ENCODE measurements around the gene CCNJL. TPM values are rescaled to one million over a fixed set of nuclear protein-coding genes. Genes with fewer than 3 reads are reported as not detected.
A peak's percentile ranks its signal among the peaks of the same experiment; 100 is the strongest.

The CCNJL gene
- total RNA-seq, 2 donors from 2014 or later: 0.26 to 0.66 TPM

- H3K27ac ChIP-seq: no peak overlapping the region
These were observed 21.6 kb downstream of the CCNJL start for GRCh38 chr5:160290751-160291150.

GRCh38 chr5:160289721-160290120 lies 22.6 kb downstream of the CCNJL start:
- DNase-seq (peak in 3 of 4 donors; percentile 17 to 47 (median 41)), ATAC-seq (peak; percentile 25)
- Histone ChIP-seq H3K9me3 (no peaks in the 10 kb centered on the region), H3K4me1 (peaks cover 19% of the 10 kb centered on the region), H3K4me3 (no peak overlapping the region), H3K36me3 (replicated peaks in 1 of 2; ENCODE audit: insufficient read depth in 1 of 2, low read depth in 2 of 2) (no peaks in the 10 kb centered on the region), H3K27me3 (no peaks in the 10 kb centered on the region), H3K27ac (peak overlapping the region in 2 of 4 donors; percentile 23 to 42)
- TF ChIP-seq CTCF (IDR thresholded peaks at IDR 0.05) (no peak), POLR2A (IDR thresholded peaks at IDR 0.05) (no peak)
- intact Hi-C loops (cut with DNase I): no loop called here
- WGBS, 2 donors: 35 to 37% methylated on average over 6 to 7 of the region's 7 CpGs

More at GRCh38 chr5:160290751-160291150, 21.6 kb downstream of the CCNJL start:
- Histone ChIP-seq H3K27me3 (no peaks in the 10 kb centered on the region), H3K4me1 (peaks cover 19% of the 10 kb centered on the region), H3K36me3 (replicated peaks in 1 of 2; ENCODE audit: insufficient read depth in 1 of 2, low read depth in 2 of 2) (no peaks in the 10 kb centered on the region), H3K4me3 (no peak overlapping the region), H3K9me3 (no peaks in the 10 kb centered on the region)
- TF ChIP-seq CTCF (IDR thresholded peaks at IDR 0.05) (no peak), POLR2A (IDR thresholded peaks at IDR 0.05) (no peak)
- ATAC-seq (no peak), DNase-seq (no peak)
- WGBS, 2 donors: 93 to 94% methylated on average over 3 of the region's 3 CpGs
- intact Hi-C loops (cut with DNase I): no loop called here

GRCh38 chr5:160289356-160289651 lies 23.1 kb downstream of the CCNJL start:
- no peak overlapping the region for H3K4me3 ChIP-seq
- no peaks in the 10 kb centered on the region for H3K27me3 ChIP-seq
- no peaks in the 10 kb centered on the region for H3K36me3 ChIP-seq (replicated peaks in 1 of 2; ENCODE audit: insufficient read depth in 1 of 2, low read depth in 2 of 2)
- peak overlapping the region in 3 of 4 donors; percentile 19 to 42 (median 23) for H3K27ac ChIP-seq
- TF ChIP-seq CTCF (IDR thresholded peaks at IDR 0.05): no peak
- TF ChIP-seq POLR2A (IDR thresholded peaks at IDR 0.05): no peak
- ATAC-seq (peak; percentile 23), DNase-seq (no peak)
- 23 to 50% methylated on average over 2 of the region's 2 CpGs for WGBS, 2 donors
- intact Hi-C loops (cut with DNase I): no loop called here
- no peaks in the 10 kb centered on the region for H3K9me3 ChIP-seq
- H3K4me1 ChIP-seq: peaks cover 19% of the 10 kb centered on the region

- TF ChIP-seq CTCF (IDR thresholded peaks at IDR 0.05) (no peak), POLR2A (IDR thresholded peaks at IDR 0.05) (no peak)
- H3K4me3 ChIP-seq: no peak overlapping the region
- intact Hi-C loops (cut with DNase I): no loop called here
- WGBS, 2 donors: 33 to 41% methylated on average over 3 to 8 of the region's 8 CpGs
- H3K27me3 ChIP-seq: no peaks in the 10 kb centered on the region
- ATAC-seq (peak; percentile 79), DNase-seq (peak; percentile 49 to 77 (median 70))
- peak overlapping the region in 3 of 4 donors; percentile 46 to 57 (median 53) for H3K27ac ChIP-seq
- H3K9me3 ChIP-seq: no peaks in the 10 kb centered on the region
- peaks cover 19% of the 10 kb centered on the region for H3K4me1 ChIP-seq
- H3K36me3 ChIP-seq (replicated peaks in 1 of 2; ENCODE audit: insufficient read depth in 1 of 2, low read depth in 2 of 2): no peaks in the 10 kb centered on the region
These were observed 24.8 kb downstream of the CCNJL start for GRCh38 chr5:160287378-160288051.

GRCh38 chr5:160286947-160287346 lies 25.4 kb downstream of the CCNJL start:
- Histone ChIP-seq H3K27me3 (no peaks in the 10 kb centered on the region), H3K4me3 (no peak overlapping the region), H3K9me3 (no peaks in the 10 kb centered on the region), H3K36me3 (replicated peaks in 1 of 2; ENCODE audit: insufficient read depth in 1 of 2, low read depth in 2 of 2) (no peaks in the 10 kb centered on the region), H3K4me1 (peaks cover 19% of the 10 kb centered on the region), H3K27ac (peak overlapping the region in 3 of 4 donors; percentile 46 to 57 (median 53))
- no peak for DNase-seq
- intact Hi-C loops (cut with DNase I): no loop called here
- TF ChIP-seq CTCF (IDR thresholded peaks at IDR 0.05): no peak
- no peak for TF ChIP-seq POLR2A (IDR thresholded peaks at IDR 0.05)
- WGBS, 2 donors: 82 to 84% methylated on average over 6 of the region's 6 CpGs
- no peak for ATAC-seq

All from body of pancreas (tissue), 4 donors.